HepG2 (cell line): ENCODE data around the gene NECTIN2. TPM values are rescaled to one million over a fixed set of nuclear protein-coding genes. Genes with fewer than 3 reads are reported as not detected.

Experiments
- ARHGAP35 ChIP-seq: sonication (generic); formaldehyde crosslinking; IDR thresholded peaks from 2 replicates; pipeline ENCODE4 v1.9.0; 2022; ENCODE audit warnings: mild to moderate bottlenecking, inconsistent platforms, moderate library complexity, missing genetic modification reagents, borderline replicate concordance
- ATF7 ChIP-seq, 2 experiments: fragments of 450-650 bp in 1 of 2; sonication (generic) in 1 of 2; formaldehyde crosslinking in 1 of 2; IDR thresholded peaks; 2 replicates each; pipeline versions ENCODE4 v1.4.0 to v1.6.1; 2016 to 2020; ENCODE audit warnings: antibody characterized with exemption in 1 of 2, mild to moderate bottlenecking in 1 of 2, missing genetic modification reagents in 1 of 2
- FOXK1 ChIP-seq: sonication (generic); formaldehyde crosslinking; IDR thresholded peaks from 2 replicates; pipeline ENCODE4 v1.4.0; 2020; ENCODE audit warnings: low read depth, missing genetic modification reagents, borderline replicate concordance
- FOXP1 ChIP-seq, 2 experiments: fragments of 450-650 bp in 1 of 2; IDR thresholded peaks; 2 replicates each; pipeline ENCODE4 v1.6.1; 2017 to 2018; ENCODE audit warnings: antibody characterized with exemption in 1 of 2
- HIVEP1 ChIP-seq: sonication (generic); formaldehyde crosslinking; IDR thresholded peaks from 2 replicates; pipeline ENCODE4 v1.4.0; 2020; ENCODE audit warnings: mild to moderate bottlenecking, missing genetic modification reagents
- HNF4A ChIP-seq: sonication (generic); formaldehyde crosslinking; IDR thresholded peaks from 2 replicates; pipeline ENCODE4 v1.4.0; 2020; ENCODE audit warnings: missing genetic modification reagents
- JARID2 ChIP-seq: sonication (generic); formaldehyde crosslinking; IDR thresholded peaks from 2 replicates; pipeline ENCODE4 v1.8.1; 2023; ENCODE audit warnings: missing genetic modification reagents, inconsistent platforms; ENCODE audit not compliant: insufficient replicate concordance
- NCOA5 ChIP-seq: sonication (generic); formaldehyde crosslinking; IDR thresholded peaks from 2 replicates; pipeline ENCODE4 v1.4.0; 2020; ENCODE audit warnings: missing genetic modification reagents
- RFXANK ChIP-seq: IDR thresholded peaks from 2 replicates; pipeline ENCODE4 v1.6.1; 2016
- TCF12 ChIP-seq, 2 experiments: fragments of 450-650 bp in 1 of 2; sonication (generic) in 1 of 2; formaldehyde crosslinking in 1 of 2; IDR thresholded peaks; 2 replicates each; pipeline versions ENCODE4 v1.6.1 to v1.8.0; 2017 to 2022; ENCODE audit warnings: antibody characterized with exemption in 1 of 2, mild to moderate bottlenecking in 1 of 2, missing genetic modification reagents in 1 of 2, moderate library complexity in 1 of 2
- ZC3H13 ChIP-seq: sonication (generic); formaldehyde crosslinking; IDR thresholded peaks from 2 replicates; pipeline ENCODE4 v1.8.1; 2023; ENCODE audit warnings: mild to moderate bottlenecking, missing genetic modification reagents, moderate library complexity
- ZNF264 ChIP-seq: sonication (generic); formaldehyde crosslinking; IDR thresholded peaks from 2 replicates; pipeline ENCODE4 v1.4.0; 2020; ENCODE audit warnings: missing genetic modification reagents
- ZNF296 ChIP-seq: sonication (generic); formaldehyde crosslinking; conservative IDR thresholded peaks from 2 replicates; pipeline ENCODE4 v1.5.0; 2020; ENCODE audit warnings: mild to moderate bottlenecking, missing genetic modification reagents
- ZNF549 ChIP-seq: sonication (generic); formaldehyde crosslinking; IDR thresholded peaks from 2 replicates; pipeline ENCODE4 v1.5.0; 2020; ENCODE audit warnings: missing genetic modification reagents
- ZNF75D ChIP-seq: sonication (generic); formaldehyde crosslinking; IDR thresholded peaks from 2 replicates; pipeline ENCODE4 v1.8.1; 2023; ENCODE audit warnings: missing genetic modification reagents, mild to moderate bottlenecking, borderline replicate concordance
- polyA plus RNA-seq, 8 experiments: library from polyadenylated mRNA; depleted of rRNA in 3 of 8; stranded (reverse) in 7 of 8; unstranded in 1 of 8; fragments of >200 nt; fragmentation: Illumina TruSeq in 4 of 8; extraction: Trizol in 4 of 8; gene quantifications; 2 replicates each; pipeline versions ENCODE4 v1.2.1 to v1.2.3, GENCODE V29; 2011 to 2016; ENCODE audit warnings: low read depth in 4 of 8, missing spikeins in 1 of 8, mixed read lengths in 1 of 8; ENCODE audit not compliant: insufficient read depth in 1 of 8
- total RNA-seq, 5 experiments: library from RNA; depleted of rRNA; stranded (reverse); fragments of >200 nt; fragmentation: Illumina TruSeq; extraction: Trizol; gene quantifications; 2 replicates each; pipeline ENCODE4 v1.2.3, GENCODE V29; 2016; ENCODE audit warnings: low read depth in 1 of 5
- TF ChIP-seq, protein P1 (sequence below): sonication (generic); formaldehyde crosslinking; IDR thresholded peaks from 2 replicates; pipeline ENCODE4 v1.4.0; 2020; ENCODE audit warnings: mild to moderate bottlenecking, missing genetic modification reagents
- TF ChIP-seq, protein P2 (sequence below): sonication (generic); formaldehyde crosslinking; IDR thresholded peaks from 2 replicates; pipeline ENCODE4 v1.5.1; 2020; ENCODE audit warnings: mild to moderate bottlenecking, missing genetic modification reagents, moderate library complexity
- TF ChIP-seq, protein P3 (sequence below): IDR thresholded peaks from 2 replicates; pipeline ENCODE4 v1.6.1; 2012; ENCODE audit warnings: inconsistent platforms
- TF ChIP-seq, protein P4 (sequence below): sonication (generic); formaldehyde crosslinking; IDR thresholded peaks from 2 replicates; pipeline ENCODE4 v1.4.0; 2020; ENCODE audit warnings: missing genetic modification reagents

Gene NECTIN2
- total and polyA plus RNA-seq, 2 of the 13 experiments (the other 11 are each of a cell fraction or from before 2014, with no cell fraction given): 75.4 to 114 TPM

DNA sequence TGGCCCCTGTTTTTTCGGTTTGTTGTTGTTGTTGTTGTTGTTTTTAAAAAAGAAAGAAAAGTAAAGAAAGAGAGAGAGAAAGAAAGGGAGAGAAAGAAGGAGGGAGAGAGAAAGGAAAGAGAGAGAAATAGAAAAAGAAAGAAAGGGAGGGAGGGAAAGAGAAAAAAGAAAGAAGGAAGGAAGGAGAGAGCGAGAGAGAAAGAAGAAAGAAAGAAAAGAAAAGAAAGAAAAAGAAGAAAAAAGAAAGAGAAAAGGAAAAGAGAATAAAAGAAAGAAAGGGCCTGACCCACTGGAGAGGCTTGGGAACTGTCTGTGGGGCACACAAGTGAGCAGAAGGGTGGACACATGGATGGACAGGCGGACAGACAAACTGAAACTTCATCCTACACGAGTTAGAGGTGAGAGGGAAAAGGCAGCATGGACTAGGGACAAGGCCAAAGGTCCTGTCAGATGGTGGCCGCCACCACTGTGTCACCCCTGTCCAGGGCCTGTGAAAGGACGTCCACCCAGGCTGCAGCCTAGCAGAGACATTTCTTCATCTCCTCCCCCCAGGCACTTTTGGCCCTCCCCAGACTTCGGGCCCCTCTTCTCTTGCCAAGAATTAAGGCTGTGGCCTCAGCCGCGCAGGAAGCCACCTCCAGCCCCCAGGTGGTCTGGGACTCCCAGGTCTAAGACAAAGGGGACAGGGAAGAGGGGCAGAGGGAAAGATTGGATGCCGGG lies 46.3 kb upstream of the NECTIN2 start (continued):
- TF ChIP-seq ZNF75D: no peak
- TF ChIP-seq ZC3H13 (CRISPR knock-in tag): no peak
- TF ChIP-seq ARHGAP35 (CRISPR knock-in tag): no peak
- no peak for TF ChIP-seq FOXK1
- TF ChIP-seq, protein P1, sequence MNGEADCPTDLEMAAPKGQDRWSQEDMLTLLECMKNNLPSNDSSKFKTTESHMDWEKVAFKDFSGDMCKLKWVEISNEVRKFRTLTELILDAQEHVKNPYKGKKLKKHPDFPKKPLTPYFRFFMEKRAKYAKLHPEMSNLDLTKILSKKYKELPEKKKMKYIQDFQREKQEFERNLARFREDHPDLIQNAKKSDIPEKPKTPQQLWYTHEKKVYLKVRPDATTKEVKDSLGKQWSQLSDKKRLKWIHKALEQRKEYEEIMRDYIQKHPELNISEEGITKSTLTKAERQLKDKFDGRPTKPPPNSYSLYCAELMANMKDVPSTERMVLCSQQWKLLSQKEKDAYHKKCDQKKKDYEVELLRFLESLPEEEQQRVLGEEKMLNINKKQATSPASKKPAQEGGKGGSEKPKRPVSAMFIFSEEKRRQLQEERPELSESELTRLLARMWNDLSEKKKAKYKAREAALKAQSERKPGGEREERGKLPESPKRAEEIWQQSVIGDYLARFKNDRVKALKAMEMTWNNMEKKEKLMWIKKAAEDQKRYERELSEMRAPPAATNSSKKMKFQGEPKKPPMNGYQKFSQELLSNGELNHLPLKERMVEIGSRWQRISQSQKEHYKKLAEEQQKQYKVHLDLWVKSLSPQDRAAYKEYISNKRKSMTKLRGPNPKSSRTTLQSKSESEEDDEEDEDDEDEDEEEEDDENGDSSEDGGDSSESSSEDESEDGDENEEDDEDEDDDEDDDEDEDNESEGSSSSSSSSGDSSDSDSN (CRISPR knock-in tag): 0 out of 2 replicates have a peak, but pooled peaks have one; percentile 15
- TF ChIP-seq RFXANK (CRISPR knock-in tag): 0 out of 2 replicates have a peak, but pooled peaks have one; percentile 18
- TF ChIP-seq, protein P2, sequence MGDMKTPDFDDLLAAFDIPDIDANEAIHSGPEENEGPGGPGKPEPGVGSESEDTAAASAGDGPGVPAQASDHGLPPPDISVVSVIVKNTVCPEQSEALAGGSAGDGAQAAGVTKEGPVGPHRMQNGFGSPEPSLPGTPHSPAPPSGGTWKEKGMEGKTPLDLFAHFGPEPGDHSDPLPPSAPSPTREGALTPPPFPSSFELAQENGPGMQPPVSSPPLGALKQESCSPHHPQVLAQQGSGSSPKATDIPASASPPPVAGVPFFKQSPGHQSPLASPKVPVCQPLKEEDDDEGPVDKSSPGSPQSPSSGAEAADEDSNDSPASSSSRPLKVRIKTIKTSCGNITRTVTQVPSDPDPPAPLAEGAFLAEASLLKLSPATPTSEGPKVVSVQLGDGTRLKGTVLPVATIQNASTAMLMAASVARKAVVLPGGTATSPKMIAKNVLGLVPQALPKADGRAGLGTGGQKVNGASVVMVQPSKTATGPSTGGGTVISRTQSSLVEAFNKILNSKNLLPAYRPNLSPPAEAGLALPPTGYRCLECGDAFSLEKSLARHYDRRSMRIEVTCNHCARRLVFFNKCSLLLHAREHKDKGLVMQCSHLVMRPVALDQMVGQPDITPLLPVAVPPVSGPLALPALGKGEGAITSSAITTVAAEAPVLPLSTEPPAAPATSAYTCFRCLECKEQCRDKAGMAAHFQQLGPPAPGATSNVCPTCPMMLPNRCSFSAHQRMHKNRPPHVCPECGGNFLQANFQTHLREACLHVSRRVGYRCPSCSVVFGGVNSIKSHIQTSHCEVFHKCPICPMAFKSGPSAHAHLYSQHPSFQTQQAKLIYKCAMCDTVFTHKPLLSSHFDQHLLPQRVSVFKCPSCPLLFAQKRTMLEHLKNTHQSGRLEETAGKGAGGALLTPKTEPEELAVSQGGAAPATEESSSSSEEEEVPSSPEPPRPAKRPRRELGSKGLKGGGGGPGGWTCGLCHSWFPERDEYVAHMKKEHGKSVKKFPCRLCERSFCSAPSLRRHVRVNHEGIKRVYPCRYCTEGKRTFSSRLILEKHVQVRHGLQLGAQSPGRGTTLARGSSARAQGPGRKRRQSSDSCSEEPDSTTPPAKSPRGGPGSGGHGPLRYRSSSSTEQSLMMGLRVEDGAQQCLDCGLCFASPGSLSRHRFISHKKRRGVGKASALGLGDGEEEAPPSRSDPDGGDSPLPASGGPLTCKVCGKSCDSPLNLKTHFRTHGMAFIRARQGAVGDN: peak; percentile 51; the same call in 1 of the 2 replicates
- TF ChIP-seq TCF12 (IDR thresholded peaks at IDR 0.05): no peak
- no peak for TF ChIP-seq TCF12 (CRISPR knock-in tag; IDR thresholded peaks at IDR 0.05)
- peak; percentile 57 for TF ChIP-seq HNF4A (CRISPR knock-in tag)
- TF ChIP-seq ATF7 (IDR thresholded peaks at IDR 0.05): no peak
- no peak for TF ChIP-seq ATF7 (CRISPR knock-in tag; IDR thresholded peaks at IDR 0.05)
- TF ChIP-seq JARID2 (CRISPR knock-in tag): no peak
- no peak for TF ChIP-seq ZNF264
- TF ChIP-seq, protein P3, sequence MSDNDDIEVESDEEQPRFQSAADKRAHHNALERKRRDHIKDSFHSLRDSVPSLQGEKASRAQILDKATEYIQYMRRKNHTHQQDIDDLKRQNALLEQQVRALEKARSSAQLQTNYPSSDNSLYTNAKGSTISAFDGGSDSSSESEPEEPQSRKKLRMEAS: peak; percentile 48
- no peak for TF ChIP-seq HIVEP1
- TF ChIP-seq ZNF549 (CRISPR knock-in tag): no peak
- TF ChIP-seq, protein P4, sequence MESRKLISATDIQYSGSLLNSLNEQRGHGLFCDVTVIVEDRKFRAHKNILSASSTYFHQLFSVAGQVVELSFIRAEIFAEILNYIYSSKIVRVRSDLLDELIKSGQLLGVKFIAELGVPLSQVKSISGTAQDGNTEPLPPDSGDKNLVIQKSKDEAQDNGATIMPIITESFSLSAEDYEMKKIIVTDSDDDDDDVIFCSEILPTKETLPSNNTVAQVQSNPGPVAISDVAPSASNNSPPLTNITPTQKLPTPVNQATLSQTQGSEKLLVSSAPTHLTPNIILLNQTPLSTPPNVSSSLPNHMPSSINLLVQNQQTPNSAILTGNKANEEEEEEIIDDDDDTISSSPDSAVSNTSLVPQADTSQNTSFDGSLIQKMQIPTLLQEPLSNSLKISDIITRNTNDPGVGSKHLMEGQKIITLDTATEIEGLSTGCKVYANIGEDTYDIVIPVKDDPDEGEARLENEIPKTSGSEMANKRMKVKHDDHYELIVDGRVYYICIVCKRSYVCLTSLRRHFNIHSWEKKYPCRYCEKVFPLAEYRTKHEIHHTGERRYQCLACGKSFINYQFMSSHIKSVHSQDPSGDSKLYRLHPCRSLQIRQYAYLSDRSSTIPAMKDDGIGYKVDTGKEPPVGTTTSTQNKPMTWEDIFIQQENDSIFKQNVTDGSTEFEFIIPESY (CRISPR knock-in tag): peak; percentile 79
- TF ChIP-seq FOXP1 (IDR thresholded peaks at IDR 0.05): no peak
- no peak for TF ChIP-seq FOXP1 (CRISPR knock-in tag; IDR thresholded peaks at IDR 0.05)
- 0 out of 2 replicates have a peak, but pooled peaks have one; percentile 44 for TF ChIP-seq ZNF296 (CRISPR knock-in tag)
- TF ChIP-seq NCOA5 (CRISPR knock-in tag): no peak
